HUES64 (cell line): ENCODE measurements around the gene COL7A1. TPM values are rescaled to one million over a fixed set of nuclear protein-coding genes. Genes with fewer than 3 reads are reported as not detected.

ENCODE experiments used
- H3K27ac ChIP-seq: 2 replicates; pipeline ENCODE4 v1.7.0; 2013; ENCODE audit warnings: low read depth, low read length, inconsistent platforms
- H3K27me3 ChIP-seq: 2 replicates; pipeline ENCODE4 v1.6.1; 2013; ENCODE audit warnings: mild to moderate bottlenecking, low read length; ENCODE audit not compliant: insufficient read depth
- H3K36me3 ChIP-seq: 2 replicates; pipeline ENCODE4 v1.6.1; 2013; ENCODE audit warnings: mild to moderate bottlenecking, low read length; ENCODE audit not compliant: insufficient read depth
- H3K4me1 ChIP-seq: 2 replicates; pipeline ENCODE4 v1.6.1; 2013; ENCODE audit warnings: mild to moderate bottlenecking, low read length, moderate library complexity; ENCODE audit not compliant: insufficient read depth
- H3K4me3 ChIP-seq: 2 replicates; pipeline ENCODE4 v1.5.1; 2013; ENCODE audit warnings: mild to moderate bottlenecking, low read length, moderate library complexity
- H3K9ac ChIP-seq: 2 replicates; pipeline ENCODE4 v1.6.1; 2013; ENCODE audit warnings: mild to moderate bottlenecking, low read depth, low read length
- H3K9me3 ChIP-seq: 2 replicates; pipeline ENCODE4 v1.6.1; 2013; ENCODE audit warnings: low read depth, low read length; ENCODE audit not compliant: insufficient read depth
- WGBS: fragments of 150-250, 120-280 bp; methylation state at CpG from one replicate; pipeline ENCODE4 v1.1.7; 2013; ENCODE audit warnings: missing lambda C conversion rate; 5-methylcytosine and 5-hydroxymethylcytosine counted together
- polyA plus RNA-seq, 2 experiments: library from polyadenylated mRNA; stranded (reverse); fragments of 50-300 nt; gene quantifications; one replicate each; pipeline ENCODE4 v1.2.3, GENCODE V29; 2013

Gene COL7A1
- polyA plus RNA-seq (2013, experiment 1 of 2): 5.3 TPM
- polyA plus RNA-seq (2013, experiment 2 of 2): 9.4 TPM

DNA sequence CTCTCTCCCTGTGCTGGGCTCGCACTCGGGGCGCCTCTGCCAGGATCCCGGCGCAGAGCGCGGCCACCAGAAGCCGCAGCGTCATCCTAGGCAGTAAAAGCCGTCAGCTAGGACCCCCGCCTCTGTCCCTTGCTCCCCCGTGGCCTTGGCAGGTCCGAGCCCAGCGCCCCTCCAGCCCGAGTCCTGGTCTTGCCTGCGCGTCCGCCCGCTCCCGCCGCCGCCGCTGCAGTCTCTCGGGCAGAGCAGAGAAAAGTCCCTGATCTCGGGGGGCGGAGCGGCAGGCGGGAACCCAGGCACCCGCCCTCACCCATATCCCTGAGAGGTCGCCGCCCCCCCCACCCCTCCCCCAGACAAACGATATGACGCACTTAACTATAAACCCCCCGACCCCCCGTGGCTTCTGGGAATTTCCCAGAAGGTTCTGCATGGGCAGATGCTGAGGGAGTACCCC is at the start of gene COL7A1:
TSS of gene COL7A1 (minus strand) at position 255 of the 451 bp plus-strand sequence. CDS start at position 85, 170 bp downstream.
- H3K36me3 ChIP-seq: peaks cover 30% of the 10 kb centered on the region
- WGBS: 2% methylated on average over 35 of the region's 35 CpGs
- H3K27ac ChIP-seq: peak within 1 kb of the TSS; percentile 80
- no peaks in the 10 kb centered on the region for H3K9me3 ChIP-seq
- peaks cover 17% of the 10 kb centered on the region; the same call in 1 of the 2 replicates for H3K27me3 ChIP-seq
- peak within 1 kb of the TSS; percentile 58 for H3K4me3 ChIP-seq
- peaks cover 19% of the 10 kb centered on the region for H3K4me1 ChIP-seq
- H3K9ac ChIP-seq: peak within 1 kb of the TSS; percentile 73

DNA sequence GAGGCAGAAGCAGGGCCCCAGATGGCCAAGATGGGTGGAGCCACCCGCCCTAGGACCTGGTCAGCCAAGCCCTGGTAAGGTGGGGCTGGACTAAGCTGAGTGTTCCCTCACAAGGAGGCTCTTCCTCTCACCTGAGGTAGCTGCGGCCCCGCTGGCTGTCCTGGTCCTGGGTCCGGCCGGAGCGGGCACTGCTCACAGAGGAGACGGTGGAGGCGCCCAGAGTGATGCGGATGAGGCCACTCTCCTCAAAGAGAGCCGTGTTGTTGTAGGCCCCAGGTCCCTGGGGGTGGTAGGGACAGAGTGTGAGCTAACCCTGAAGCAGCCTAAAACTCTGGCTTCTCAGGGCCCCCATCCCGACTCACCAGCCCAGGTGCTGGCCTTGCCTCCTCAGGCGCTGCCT is 47.5 kb upstream of the COL7A1 start:
- Histone ChIP-seq H3K36me3 (peaks cover 65% of the 10 kb centered on the region), H3K4me1 (no peaks in the 10 kb centered on the region), H3K9ac (no peak overlapping the region), H3K4me3 (no peak overlapping the region), H3K27me3 (no peaks in the 10 kb centered on the region), H3K27ac (no peak overlapping the region), H3K9me3 (no peaks in the 10 kb centered on the region)
- 95% methylated on average over 12 of the region's 12 CpGs for WGBS

DNA sequence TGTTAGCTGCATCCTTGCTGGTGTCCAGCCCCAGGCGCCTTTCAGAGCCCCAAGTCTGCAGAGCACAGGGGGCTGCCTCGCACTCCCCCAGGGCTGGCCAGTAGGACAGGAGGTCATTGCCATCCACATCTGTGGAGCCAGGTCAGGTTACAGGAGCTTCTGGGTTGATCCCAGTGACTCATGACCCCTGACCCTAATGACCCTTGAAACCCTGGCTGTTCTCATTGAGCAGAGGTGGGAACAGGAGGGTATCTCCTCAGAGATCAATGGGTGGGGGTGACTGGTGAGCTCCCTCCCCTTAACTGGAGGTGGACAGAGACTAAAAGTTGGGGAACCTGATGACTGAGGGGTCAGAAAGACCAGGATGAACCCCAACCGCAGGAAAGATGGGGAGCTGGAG is 46.3 kb upstream of the COL7A1 start:
- H3K4me3 ChIP-seq: no peak overlapping the region
- H3K36me3 ChIP-seq: peaks cover 63% of the 10 kb centered on the region
- H3K27ac ChIP-seq: no peak overlapping the region
- H3K9ac ChIP-seq: no peak overlapping the region
- no peaks in the 10 kb centered on the region for H3K9me3 ChIP-seq
- H3K27me3 ChIP-seq: no peaks in the 10 kb centered on the region
- 91% methylated on average over 3 of the region's 3 CpGs for WGBS
- H3K4me1 ChIP-seq: peaks cover 11% of the 10 kb centered on the region

DNA sequence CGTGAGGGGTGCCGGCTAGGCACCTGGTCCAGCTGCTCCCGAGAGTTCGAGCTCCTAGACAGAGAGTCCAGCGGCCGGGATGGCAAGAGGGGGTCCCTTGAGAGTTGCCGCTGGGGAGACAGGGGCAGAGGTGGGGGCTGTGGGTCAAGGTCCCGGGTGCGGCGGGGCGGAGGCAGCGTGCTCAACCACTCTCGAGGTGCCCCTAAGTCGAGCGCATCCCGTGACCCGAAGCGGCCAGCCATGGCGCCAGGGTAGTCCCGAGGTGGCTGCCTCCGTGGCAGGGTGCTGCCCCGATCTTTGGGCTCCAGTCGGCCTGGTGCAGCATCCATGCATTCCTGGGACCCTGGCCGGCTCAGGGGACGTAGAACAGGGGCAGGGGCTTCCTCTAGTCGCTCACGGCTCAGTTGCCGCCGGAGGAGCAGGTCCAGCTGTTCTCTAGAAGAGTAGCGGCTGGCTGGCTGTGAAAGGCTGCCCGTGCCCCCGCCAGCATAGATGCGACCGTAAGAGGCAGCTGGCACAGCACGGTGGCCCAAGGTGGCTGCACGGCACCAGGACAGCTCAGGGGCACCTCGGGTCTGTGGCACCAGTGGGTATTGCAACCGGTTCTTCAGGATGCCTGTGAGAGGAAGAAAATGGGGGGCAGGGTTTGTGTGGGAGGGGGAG is 44.9 kb upstream of the COL7A1 start:
- no peaks in the 10 kb centered on the region for H3K9me3 ChIP-seq
- no peak overlapping the region for H3K4me3 ChIP-seq
- H3K27me3 ChIP-seq: no peaks in the 10 kb centered on the region
- 94% methylated on average over 38 of the region's 38 CpGs for WGBS
- no peak overlapping the region for H3K9ac ChIP-seq
- H3K36me3 ChIP-seq: peaks cover 50% of the 10 kb centered on the region
- H3K4me1 ChIP-seq: peaks cover 14% of the 10 kb centered on the region
- H3K27ac ChIP-seq: no peak overlapping the region

DNA sequence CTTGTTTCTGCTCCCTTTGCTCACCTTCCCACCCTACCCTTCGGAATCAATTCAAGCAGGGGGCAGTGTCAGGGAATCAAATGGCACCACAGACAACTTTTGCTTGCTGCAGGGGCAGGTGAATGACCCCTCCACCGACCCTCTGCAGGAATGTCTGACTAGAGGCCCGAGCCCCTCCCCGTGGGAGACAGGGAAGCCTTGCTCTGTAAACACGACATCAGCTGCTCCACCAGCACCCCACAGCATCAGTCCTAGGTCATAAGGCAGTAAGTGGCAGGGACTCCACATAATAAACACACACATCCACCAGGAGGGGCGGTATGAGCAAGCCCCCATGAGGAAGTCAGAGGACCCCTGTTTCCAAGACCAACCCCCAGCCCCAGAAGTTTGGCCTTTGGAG is 42.2 kb upstream of the COL7A1 start:
- Histone ChIP-seq H3K9ac (no peak overlapping the region), H3K36me3 (peaks cover 47% of the 10 kb centered on the region), H3K27ac (no peak overlapping the region), H3K4me1 (peaks cover 22% of the 10 kb centered on the region), H3K4me3 (no peak overlapping the region), H3K9me3 (no peaks in the 10 kb centered on the region), H3K27me3 (no peaks in the 10 kb centered on the region)
- WGBS: 70% methylated on average over 6 of the region's 6 CpGs

DNA sequence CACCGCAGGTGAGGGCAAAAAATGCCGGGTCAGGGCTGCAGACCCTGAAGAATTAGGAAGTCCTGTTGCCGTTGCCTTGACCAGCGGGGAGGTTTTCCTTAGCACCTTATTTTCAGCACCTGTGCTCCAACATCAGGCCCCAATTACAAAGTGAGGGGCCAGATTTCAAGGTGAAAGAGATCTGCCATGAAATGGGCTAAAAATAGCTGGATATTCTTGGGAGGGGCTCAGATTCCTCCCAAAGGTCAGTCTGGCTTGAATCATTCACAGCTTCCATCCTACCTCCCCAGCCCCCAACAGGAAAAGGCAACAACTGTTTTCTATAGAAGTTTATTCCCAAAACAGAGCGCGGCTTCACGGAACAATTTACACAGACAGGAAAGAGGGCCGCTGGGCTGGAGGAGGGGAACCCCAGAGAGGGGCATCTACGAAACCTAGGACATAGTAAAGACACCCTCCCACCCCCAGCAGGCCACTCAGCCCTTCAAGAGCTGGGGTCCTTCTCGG is 41.1 kb upstream of the COL7A1 start:
- peak overlapping the region; percentile 79 for H3K27ac ChIP-seq
- H3K9me3 ChIP-seq: no peaks in the 10 kb centered on the region

DNA sequence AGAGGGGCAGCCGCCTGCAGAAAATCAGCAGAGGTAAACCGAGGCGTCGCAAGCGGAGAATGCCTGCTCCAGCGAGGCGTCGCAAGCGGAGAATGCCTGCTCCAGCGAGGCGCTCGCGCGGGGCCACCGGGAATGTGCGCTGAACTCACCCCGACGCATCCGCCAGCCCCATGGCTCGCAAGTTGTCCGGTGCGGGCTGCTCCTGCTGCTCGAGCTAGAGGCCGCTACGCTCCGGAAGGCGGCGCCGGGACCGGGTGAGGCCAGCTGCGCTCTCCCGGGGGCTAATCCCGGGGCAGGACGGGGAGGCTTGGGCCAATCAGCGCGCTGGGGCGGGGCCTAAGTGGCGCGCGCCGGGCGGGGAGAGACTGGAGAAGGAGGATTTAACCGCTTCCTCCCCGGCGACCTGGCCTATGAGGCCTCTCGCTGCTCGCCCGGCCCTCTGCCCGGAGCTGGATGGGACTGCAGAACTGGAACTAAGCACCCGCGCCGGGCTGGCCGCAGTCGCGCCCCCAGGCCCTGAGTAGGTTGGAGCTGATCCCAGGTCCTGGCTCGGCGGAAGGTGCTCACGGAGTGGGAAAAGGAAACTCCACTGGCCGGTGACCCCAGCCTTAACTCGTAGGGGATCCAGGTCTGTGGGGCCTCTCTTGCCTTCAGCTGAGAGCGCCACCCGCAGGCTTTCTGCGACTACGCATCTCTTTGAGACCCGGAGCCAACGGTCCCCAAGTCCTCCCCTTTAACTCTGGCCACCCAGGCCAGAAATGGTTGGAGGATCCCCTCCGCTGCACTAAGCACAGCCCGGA is 40.3 kb upstream of the COL7A1 start, which contains the start of gene SLC26A6:
TSS of gene SLC26A6 (minus strand) at position 240 of the 800 bp plus-strand sequence. CDS start at position 172, 68 bp downstream.
- Histone ChIP-seq H3K9ac (peak within 1 kb of the TSS; percentile 83), H3K4me1 (peaks cover 22% of the 10 kb centered on the region), H3K27me3 (no peaks in the 10 kb centered on the region), H3K27ac (peak within 1 kb of the TSS; percentile 87), H3K9me3 (no peaks in the 10 kb centered on the region), H3K4me3 (peak within 1 kb of the TSS; percentile 87), H3K36me3 (peaks cover 50% of the 10 kb centered on the region)
- under 1% methylated on average over 68 of the region's 68 CpGs for WGBS

More for the DNA sequence above, 41.1 kb upstream of the COL7A1 start:
- Histone ChIP-seq H3K4me1 (peaks cover 22% of the 10 kb centered on the region), H3K4me3 (peak overlapping the region; percentile 87), H3K36me3 (peaks cover 47% of the 10 kb centered on the region), H3K9ac (peak overlapping the region; percentile 67), H3K27me3 (no peaks in the 10 kb centered on the region)
- 16% methylated on average over 9 of the region's 10 CpGs for WGBS

DNA sequence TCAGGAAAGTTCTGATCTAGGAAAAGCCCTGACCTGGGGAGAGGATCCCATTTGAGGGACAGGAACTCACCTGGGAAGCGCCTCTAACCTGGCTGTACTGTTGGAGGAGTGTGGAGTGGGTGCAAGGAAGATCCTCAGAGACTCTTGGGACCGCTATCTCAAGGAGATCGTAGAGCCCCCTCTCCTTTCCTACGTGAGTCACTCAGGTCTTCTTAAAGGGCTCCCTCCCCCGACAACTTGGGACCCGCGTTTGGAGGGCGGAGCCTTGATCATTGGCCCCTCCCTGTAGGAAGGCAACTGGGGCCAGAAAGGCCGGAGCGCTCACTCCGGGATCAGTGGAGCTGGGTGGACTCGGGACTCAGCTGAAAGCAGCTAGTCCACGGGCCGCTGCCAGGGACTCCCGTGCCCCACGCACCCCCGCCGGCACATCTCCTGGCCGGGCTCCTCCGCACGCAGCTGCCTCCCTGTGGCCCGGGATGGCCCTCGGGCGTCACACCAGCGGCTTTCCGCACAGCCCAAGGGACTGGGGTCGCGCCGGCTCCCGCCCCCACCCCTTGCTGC is 39.6 kb upstream of the COL7A1 start:
- Histone ChIP-seq H3K4me3 (peak overlapping the region; percentile 87), H3K27ac (peak overlapping the region; percentile 87), H3K9ac (peak overlapping the region; percentile 83), H3K4me1 (peaks cover 22% of the 10 kb centered on the region), H3K36me3 (peaks cover 53% of the 10 kb centered on the region), H3K9me3 (no peaks in the 10 kb centered on the region), H3K27me3 (no peaks in the 10 kb centered on the region)
- WGBS: 2% methylated on average over 30 of the region's 30 CpGs

DNA sequence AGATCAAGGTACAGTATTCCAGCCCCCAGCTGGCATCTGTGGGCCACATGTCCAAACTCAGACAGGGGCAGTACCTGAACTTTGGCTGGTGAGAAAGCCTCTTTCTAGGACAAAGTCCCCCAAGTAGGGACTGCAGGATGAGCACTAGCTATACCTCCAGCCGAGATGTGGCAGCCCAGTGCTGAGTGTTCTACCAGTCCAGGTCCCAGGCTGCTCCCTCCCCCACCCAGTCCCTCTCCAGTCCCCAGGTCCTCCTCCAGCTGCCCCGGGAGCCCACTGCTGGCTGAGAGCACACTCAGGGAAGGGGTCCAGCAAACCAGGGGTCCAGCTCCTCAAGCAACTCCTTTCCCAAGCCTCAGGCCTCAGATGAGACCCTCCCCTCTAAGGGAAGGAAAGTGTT is 38.6 kb upstream of the COL7A1 start:
- Histone ChIP-seq H3K9ac (no peak overlapping the region; the same call in 1 of the 2 replicates), H3K27ac (no peak overlapping the region), H3K27me3 (no peaks in the 10 kb centered on the region), H3K4me1 (peaks cover 22% of the 10 kb centered on the region), H3K36me3 (peaks cover 58% of the 10 kb centered on the region), H3K4me3 (no peak overlapping the region), H3K9me3 (no peaks in the 10 kb centered on the region)
- WGBS: 92% methylated on average over 2 of the region's 2 CpGs

DNA sequence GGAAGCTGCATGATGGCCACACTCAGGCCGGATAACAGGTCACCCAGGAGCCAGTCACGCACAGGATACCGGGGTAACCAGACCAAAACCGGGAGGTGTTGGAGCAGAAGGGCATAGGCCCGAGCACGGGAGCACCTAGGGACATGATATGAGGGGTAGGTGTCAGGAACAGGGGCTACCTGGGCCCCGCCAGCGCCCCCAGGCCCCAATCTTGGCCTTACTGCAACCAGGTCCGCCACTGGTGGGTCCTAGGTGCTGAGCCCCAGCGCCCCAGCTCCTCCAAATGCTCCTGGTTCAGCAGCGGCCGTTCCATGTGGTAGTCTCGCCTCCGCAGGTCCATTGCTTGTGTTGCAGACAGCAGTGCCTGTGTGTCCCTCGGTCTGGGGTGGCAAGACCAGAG is 38.1 kb upstream of the COL7A1 start:
- H3K9ac ChIP-seq: no peak overlapping the region
- H3K9me3 ChIP-seq: no peaks in the 10 kb centered on the region
- peaks cover 22% of the 10 kb centered on the region for H3K4me1 ChIP-seq
- peaks cover 63% of the 10 kb centered on the region for H3K36me3 ChIP-seq
- H3K27me3 ChIP-seq: no peaks in the 10 kb centered on the region
- no peak overlapping the region for H3K27ac ChIP-seq
- 94% methylated on average over 15 of the region's 15 CpGs for WGBS
- no peak overlapping the region for H3K4me3 ChIP-seq
